GM19240 (cell line): ENCODE measurements around the gene PDGFA.

ENCODE experiments used
- DNase-seq: peaks from one replicate; pipeline ENCODE4 v3.0.0; 2011; ENCODE audit warnings: low spot score; ENCODE audit not compliant: insufficient read length

The PDGFA gene

GRCh38 chr7:474605-475424, 44.8 kb downstream of the PDGFA start:
- DNase-seq = no peak

- DNase-seq = no peak
These were observed 45.6 kb downstream of the PDGFA start for GRCh38 chr7:473870-474604.

- no peak for DNase-seq
These were observed 46.4 kb downstream of the PDGFA start for GRCh38 chr7:473211-473734.

- no peak for DNase-seq
These were observed 47.0 kb downstream of the PDGFA start for GRCh38 chr7:472640-472957.

- DNase-seq = no peak
These were observed 47.6 kb downstream of the PDGFA start for GRCh38 chr7:471866-472639.

- no peak for DNase-seq
These were observed 48.3 kb downstream of the PDGFA start for GRCh38 chr7:471191-471865.

- DNase-seq = no peak
These were observed 50.1 kb downstream of the PDGFA start for GRCh38 chr7:469563-469961.

- DNase-seq = no peak
These were observed 50.7 kb downstream of the PDGFA start for GRCh38 chr7:468681-469562.

- no peak for DNase-seq
These were observed 51.6 kb downstream of the PDGFA start for GRCh38 chr7:467856-468545.

- DNase-seq = no peak
These were observed 52.2 kb downstream of the PDGFA start for GRCh38 chr7:467393-467828.

- DNase-seq = no peak
These were observed 53.0 kb downstream of the PDGFA start for GRCh38 chr7:466465-467191.

GRCh38 chr7:465710-466400, 53.8 kb downstream of the PDGFA start:
- no peak for DNase-seq

GRCh38 chr7:464454-465401, 54.9 kb downstream of the PDGFA start:
- no peak for DNase-seq

- no peak for DNase-seq
These were observed 55.7 kb downstream of the PDGFA start for GRCh38 chr7:463817-464453.

- DNase-seq = no peak
These were observed 56.3 kb downstream of the PDGFA start for GRCh38 chr7:463362-463781.

- no peak for DNase-seq
These were observed 57.2 kb downstream of the PDGFA start for GRCh38 chr7:462173-463103.
